A549 (cell line): ENCODE data around the gene PLEKHM2.

Source experiments
- CTCF ChIP-seq: fragments of >200 bp; sonication (Bioruptor Twin); formaldehyde crosslinking; IDR thresholded peaks from 3 replicates; pipeline ENCODE4 v1.5.1; 2016
- ELK1 ChIP-seq: fragments of 150-350 bp; IDR thresholded peaks from 2 replicates; pipeline ENCODE4 v1.6.1; 2014; ENCODE audit warnings: low read depth, mild to moderate bottlenecking, low read length
- ESRRA ChIP-seq: fragments of 150-350 bp; IDR thresholded peaks from 2 replicates; pipeline ENCODE4 v1.6.1; 2014; ENCODE audit warnings: mild to moderate bottlenecking, low read length, borderline replicate concordance
- HDAC2 ChIP-seq: fragments of 200-600 bp; sonication (generic); IDR thresholded peaks from 2 replicates; pipeline ENCODE4 v1.6.1; 2016
- JUN ChIP-seq, 2 experiments: fragments of >200 bp; sonication (Bioruptor Twin); formaldehyde crosslinking; IDR thresholded peaks; 2 replicates in 1 of 2; 3 replicates in 1 of 2; pipeline ENCODE4 v1.6.1; 2016 to 2017
- MAX ChIP-seq: IDR thresholded peaks from 2 replicates; pipeline ENCODE4 v1.6.1; 2012
- MYC ChIP-seq: IDR thresholded peaks from 2 replicates; pipeline ENCODE4 v1.6.1; 2012; ENCODE audit warnings: mild to moderate bottlenecking, inconsistent platforms, low read length, improper control_type of control experiment, borderline replicate concordance
- NR3C1 ChIP-seq: fragments of >200 bp; sonication (Bioruptor Twin); formaldehyde crosslinking; IDR thresholded peaks from 3 replicates; pipeline ENCODE4 v1.6.1; 2017
- POLR2A ChIP-seq: IDR thresholded peaks from 2 replicates; pipeline ENCODE4 v1.6.1; 2012; ENCODE audit warnings: mild to moderate bottlenecking, low read length
- POLR2AphosphoS2 ChIP-seq: conservative IDR thresholded peaks from 2 replicates; pipeline ENCODE4 v1.6.1; 2012; ENCODE audit warnings: low read length, improper control_type of control experiment, inconsistent platforms
- RAD21 ChIP-seq, 2 experiments: fragments of >200 bp in 1 of 2; sonication (Bioruptor Twin) in 1 of 2; formaldehyde crosslinking in 1 of 2; IDR thresholded peaks in 1 of 2; conservative IDR thresholded peaks in 1 of 2; 2 replicates in 1 of 2; 3 replicates in 1 of 2; pipeline ENCODE4 v1.6.1; 2012 to 2018; ENCODE audit warnings: inconsistent platforms in 1 of 2
- REST ChIP-seq: fragments of 200-600 bp; sonication (generic); IDR thresholded peaks from 2 replicates; pipeline ENCODE4 v1.6.1; 2016; ENCODE audit warnings: antibody characterized with exemption, mild to moderate bottlenecking, moderate library complexity
- TP53 ChIP-seq: fragments of 250-450 bp; sonication (Bioruptor Pico); IDR thresholded peaks from 2 replicates; pipeline ENCODE4 v1.5.0; 2021; ENCODE audit warnings: mild to moderate bottlenecking, moderate library complexity

GRCh38 chr1:15734296-15734695, 50.2 kb downstream of the PLEKHM2 start:
- no peak for TF ChIP-seq POLR2AphosphoS2
- TF ChIP-seq CTCF, result no peak
- no peak for TF ChIP-seq ELK1
- TF ChIP-seq MAX, result no peak
- no peak for TF ChIP-seq REST
- TF ChIP-seq POLR2A, result no peak
- TF ChIP-seq MYC, result no peak
- no peak for TF ChIP-seq TP53
- no peak for TF ChIP-seq HDAC2
- TF ChIP-seq NR3C1, result no peak
- TF ChIP-seq ESRRA, result no peak
- no peak for TF ChIP-seq JUN (IDR thresholded peaks at IDR 0.05)
- no peak for TF ChIP-seq RAD21 (conservative IDR thresholded peaks at IDR 0.05 in 1 of 2, IDR thresholded peaks at IDR 0.05 in 1 of 2)
